Stimulated activated naive CD8-positive, alpha-beta T cell treated with anti-CD3 and anti-CD28 coated beads, Interleukin-15, amount 100 ng/mL, for 72 hours (primary cell): ENCODE results near the gene TMEM259.

Experiments used
- ATAC-seq: fragments of 150-1000 bp; cut with Tn5 transposase; 2 replicates; pipeline ENCODE4 v1.10.0; 2021; ENCODE audit warnings: mild to moderate bottlenecking, moderate library complexity
- DNase-seq, 2 donors: peaks; one replicate each; pipeline ENCODE4 v3.0.0; 2021 to 2022
- H3K27ac Mint-ChIP-seq, 2 donors: one replicate each; pipeline ENCODE4 v1.8.0; 2022; ENCODE audit warnings: mild to moderate bottlenecking in 2 of 2, mixed read lengths in 2 of 2, moderate library complexity in 2 of 2
- H3K27me3 Mint-ChIP-seq: one replicate; pipeline ENCODE4 v1.8.0; 2022; ENCODE audit warnings: mixed read lengths
- H3K4me1 Mint-ChIP-seq: one replicate; pipeline ENCODE4 v1.8.0; 2022; ENCODE audit warnings: mild to moderate bottlenecking, mixed read lengths
- H3K4me3 Mint-ChIP-seq, 2 donors: one replicate each; pipeline ENCODE4 v1.8.0; 2022; ENCODE audit warnings: mild to moderate bottlenecking in 2 of 2, mixed read lengths in 2 of 2, moderate library complexity in 1 of 2
- H3K9me3 Mint-ChIP-seq, 2 donors: one replicate each; pipeline ENCODE4 v1.8.0; 2022; ENCODE audit warnings: mixed read lengths in 2 of 2

TMEM259 gene

GRCh38 chr19:1061987-1062386, 41.1 kb upstream of the TMEM259 start:
- no peak for DNase-seq
- no peak for ATAC-seq
- Mint-ChIP-seq H3K9me3 (peaks cover 5 to 16% of the 10 kb centered on the region in 2 donors), H3K27ac (no peak overlapping the region), H3K4me1 (peaks cover 52% of the 10 kb centered on the region), H3K4me3 (no peak overlapping the region), H3K27me3 (no peaks in the 10 kb centered on the region)

DNA sequence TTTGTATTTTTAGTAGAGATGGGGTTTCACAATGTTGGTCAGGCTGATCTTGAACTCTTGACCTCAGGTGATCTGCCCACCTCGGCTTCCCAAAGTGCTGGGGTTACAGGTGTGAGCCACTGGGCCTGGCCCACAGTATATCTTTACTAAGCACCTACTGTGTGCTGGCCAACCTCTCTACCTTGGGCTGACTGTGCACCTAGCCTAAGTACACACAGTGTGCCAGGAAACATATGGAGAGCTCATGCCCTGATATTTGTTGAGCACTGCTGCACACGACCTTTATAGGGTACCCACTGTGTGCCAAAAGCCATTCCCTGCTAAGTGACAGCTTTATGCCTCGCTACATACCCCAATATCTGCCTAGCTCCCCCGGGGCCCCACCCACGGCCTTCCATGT, 39.8 kb upstream of the TMEM259 start:
- Mint-ChIP-seq H3K4me1 (peaks cover 41% of the 10 kb centered on the region), H3K27ac (no peak overlapping the region), H3K4me3 (no peak overlapping the region), H3K27me3 (no peaks in the 10 kb centered on the region), H3K9me3 (peaks cover 9 to 27% of the 10 kb centered on the region in 2 donors)
- no peak for DNase-seq
- ATAC-seq = no peak

- Mint-ChIP-seq H3K27me3 (no peaks in the 10 kb centered on the region), H3K27ac (no peak overlapping the region), H3K4me3 (no peak overlapping the region), H3K4me1 (peaks cover 15% of the 10 kb centered on the region), H3K9me3 (peaks cover 9 to 27% of the 10 kb centered on the region in 2 donors)
- DNase-seq = no peak
- ATAC-seq = no peak
Measured at GRCh38 chr19:1058112-1058511, 37.2 kb upstream of the TMEM259 start.

DNA sequence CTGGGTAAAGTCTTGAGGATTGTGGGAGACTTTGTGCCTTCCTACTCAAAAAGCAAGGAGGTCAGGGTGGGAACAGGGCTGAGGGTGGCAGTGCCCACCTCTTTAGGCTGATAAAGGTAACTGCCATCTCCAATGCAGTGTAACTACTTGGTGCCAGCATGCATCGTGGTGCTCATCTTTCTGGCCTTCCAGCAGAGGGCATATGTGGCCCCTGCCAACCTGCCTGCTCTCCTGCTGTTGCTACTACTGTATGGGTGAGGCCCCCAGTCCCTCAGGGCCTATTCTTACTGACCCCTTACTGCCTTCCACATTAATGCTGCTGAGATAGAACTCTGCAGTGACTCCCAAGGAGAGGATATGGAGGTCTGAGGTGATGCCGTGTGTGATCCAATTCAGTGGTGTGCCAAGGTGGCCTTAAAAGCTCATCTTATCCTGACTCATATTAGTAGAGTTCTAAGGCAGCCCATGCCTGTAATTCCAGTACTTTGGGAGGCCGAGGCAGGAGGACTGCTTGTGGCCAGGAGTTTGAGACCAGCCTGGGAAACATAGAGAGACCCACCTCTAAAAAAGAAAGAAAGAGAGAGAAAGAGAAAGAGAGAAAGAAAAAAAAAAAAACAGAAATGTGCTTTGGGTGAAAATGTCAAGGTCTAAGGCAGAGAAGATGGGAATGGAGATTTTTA, 36.4 kb upstream of the TMEM259 start:
- peaks cover 15% of the 10 kb centered on the region for H3K4me1 Mint-ChIP-seq
- ATAC-seq (peak; percentile 55), DNase-seq (no peak)
- no peak overlapping the region for H3K4me3 Mint-ChIP-seq
- no peaks in the 10 kb centered on the region for H3K27me3 Mint-ChIP-seq
- H3K27ac Mint-ChIP-seq = no peak overlapping the region
- peaks cover 9 to 27% of the 10 kb centered on the region in 2 donors for H3K9me3 Mint-ChIP-seq

- Mint-ChIP-seq H3K4me1 (peaks cover 22% of the 10 kb centered on the region), H3K27me3 (no peaks in the 10 kb centered on the region), H3K4me3 (no peak overlapping the region), H3K27ac (no peak overlapping the region), H3K9me3 (peaks cover 9 to 27% of the 10 kb centered on the region in 2 donors)
- ATAC-seq (no peak), DNase-seq (no peak)
Measured at GRCh38 chr19:1055886-1056620, 35.1 kb upstream of the TMEM259 start.

DNA sequence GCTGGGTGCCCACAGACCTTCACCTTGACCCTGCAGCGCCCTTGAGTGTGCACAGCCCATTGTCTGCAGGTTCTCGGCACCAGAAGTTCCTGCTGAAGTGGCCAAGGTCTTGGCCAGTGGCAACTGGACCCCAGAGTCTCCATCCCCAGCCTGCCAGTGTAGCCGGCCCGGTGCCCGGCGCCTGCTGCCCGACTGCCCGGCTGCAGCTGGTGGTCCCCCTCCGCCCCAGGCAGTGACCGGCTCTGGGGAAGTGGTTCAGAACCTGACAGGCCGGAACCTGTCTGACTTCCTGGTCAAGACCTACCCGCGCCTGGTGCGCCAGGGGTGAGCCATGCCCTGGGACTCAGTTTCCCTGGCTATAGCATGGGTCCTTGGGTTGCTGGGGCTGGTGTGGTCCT, 34.1 kb upstream of the TMEM259 start:
- DNase-seq (no peak), ATAC-seq (no peak)
- H3K27ac Mint-ChIP-seq = no peak overlapping the region
- H3K4me3 Mint-ChIP-seq = no peak overlapping the region
- peaks cover 9 to 27% of the 10 kb centered on the region in 2 donors for H3K9me3 Mint-ChIP-seq
- H3K27me3 Mint-ChIP-seq = no peaks in the 10 kb centered on the region
- H3K4me1 Mint-ChIP-seq = peaks cover 22% of the 10 kb centered on the region

DNA sequence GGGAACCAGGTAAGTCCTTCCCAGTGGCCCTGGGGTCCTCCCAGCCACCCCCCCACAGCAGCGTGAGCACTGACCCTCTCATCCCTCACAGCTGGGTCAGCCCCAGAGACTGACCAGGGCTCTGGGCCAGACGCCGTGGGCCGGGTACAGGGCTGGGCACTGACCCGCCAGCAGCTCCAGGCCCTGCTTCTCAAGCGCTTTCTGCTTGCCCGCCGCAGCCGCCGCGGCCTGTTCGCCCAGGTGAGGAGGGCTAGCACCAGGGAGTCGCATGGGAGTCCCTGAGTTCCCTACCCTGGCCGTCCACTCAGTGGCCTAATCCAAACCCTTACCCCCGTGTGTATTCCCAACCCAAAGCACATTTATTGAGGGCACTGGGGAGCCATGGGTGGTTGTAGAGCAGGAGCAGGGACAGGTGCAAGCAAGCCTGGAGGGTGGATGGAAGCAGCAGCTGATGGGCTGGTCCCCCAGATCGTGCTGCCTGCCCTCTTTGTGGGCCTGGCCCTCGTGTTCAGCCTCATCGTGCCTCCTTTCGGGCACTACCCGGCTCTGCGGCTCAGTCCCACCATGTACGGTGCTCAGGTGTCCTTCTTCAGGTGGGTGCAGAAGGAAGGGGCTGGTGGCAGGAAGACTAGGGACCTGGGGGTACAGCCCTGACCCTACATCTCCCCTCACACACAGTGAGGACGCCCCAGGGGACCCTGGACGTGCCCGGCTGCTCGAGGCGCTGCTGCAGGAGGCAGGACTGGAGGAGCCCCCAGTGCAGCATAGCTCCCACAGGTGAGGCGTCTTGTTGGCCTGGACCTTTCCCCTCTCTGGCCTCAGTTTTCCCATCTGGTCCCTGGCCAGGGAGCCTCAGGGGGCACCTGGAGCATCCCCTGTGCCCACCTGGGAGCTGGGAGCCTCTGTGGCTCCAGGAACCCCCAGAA, 33.4 kb upstream of the TMEM259 start:
- Mint-ChIP-seq H3K9me3 (peaks cover 9 to 27% of the 10 kb centered on the region in 2 donors), H3K4me1 (peaks cover 22% of the 10 kb centered on the region), H3K4me3 (no peak overlapping the region), H3K27me3 (no peaks in the 10 kb centered on the region), H3K27ac (no peak overlapping the region)
- DNase-seq (no peak), ATAC-seq (no peak)

GRCh38 chr19:1053176-1054101, 32.5 kb upstream of the TMEM259 start:
- Mint-ChIP-seq H3K4me3 (no peak overlapping the region), H3K27ac (no peak overlapping the region), H3K9me3 (peaks cover 9 to 25% of the 10 kb centered on the region in 2 donors), H3K4me1 (peaks cover 20% of the 10 kb centered on the region), H3K27me3 (no peaks in the 10 kb centered on the region)
- no peak for DNase-seq
- ATAC-seq = no peak

GRCh38 chr19:1052349-1052975, 31.5 kb upstream of the TMEM259 start:
- H3K27me3 Mint-ChIP-seq = no peaks in the 10 kb centered on the region
- DNase-seq (no peak), ATAC-seq (no peak)
- no peak overlapping the region for H3K27ac Mint-ChIP-seq
- peaks cover 7 to 15% of the 10 kb centered on the region in 2 donors for H3K9me3 Mint-ChIP-seq
- no peak overlapping the region for H3K4me3 Mint-ChIP-seq
- H3K4me1 Mint-ChIP-seq = peaks cover 10% of the 10 kb centered on the region

DNA sequence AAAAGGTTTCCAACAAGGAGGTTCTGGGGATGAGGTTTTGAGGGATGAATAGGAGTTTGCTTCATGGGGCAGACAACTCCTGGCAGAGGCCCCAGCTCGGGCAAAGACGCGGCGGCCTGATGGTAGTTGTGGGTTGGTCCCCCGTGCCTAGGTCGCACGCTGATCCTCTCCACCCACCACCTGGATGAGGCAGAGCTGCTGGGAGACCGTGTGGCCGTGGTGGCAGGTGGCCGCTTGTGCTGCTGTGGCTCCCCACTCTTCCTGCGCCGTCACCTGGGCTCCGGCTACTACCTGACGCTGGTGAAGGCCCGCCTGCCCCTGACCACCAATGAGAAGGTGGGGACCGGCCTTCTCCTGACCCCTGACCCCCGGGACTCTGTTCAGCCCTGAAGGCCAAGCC, 30.9 kb upstream of the TMEM259 start:
- Mint-ChIP-seq H3K27me3 (no peaks in the 10 kb centered on the region), H3K4me3 (no peak overlapping the region), H3K27ac (peak overlapping the region in 1 of 2 donors; percentile 21), H3K9me3 (peaks cover 3 to 9% of the 10 kb centered on the region in 2 donors), H3K4me1 (peaks cover 7% of the 10 kb centered on the region)
- ATAC-seq = no peak
- DNase-seq = no peak

DNA sequence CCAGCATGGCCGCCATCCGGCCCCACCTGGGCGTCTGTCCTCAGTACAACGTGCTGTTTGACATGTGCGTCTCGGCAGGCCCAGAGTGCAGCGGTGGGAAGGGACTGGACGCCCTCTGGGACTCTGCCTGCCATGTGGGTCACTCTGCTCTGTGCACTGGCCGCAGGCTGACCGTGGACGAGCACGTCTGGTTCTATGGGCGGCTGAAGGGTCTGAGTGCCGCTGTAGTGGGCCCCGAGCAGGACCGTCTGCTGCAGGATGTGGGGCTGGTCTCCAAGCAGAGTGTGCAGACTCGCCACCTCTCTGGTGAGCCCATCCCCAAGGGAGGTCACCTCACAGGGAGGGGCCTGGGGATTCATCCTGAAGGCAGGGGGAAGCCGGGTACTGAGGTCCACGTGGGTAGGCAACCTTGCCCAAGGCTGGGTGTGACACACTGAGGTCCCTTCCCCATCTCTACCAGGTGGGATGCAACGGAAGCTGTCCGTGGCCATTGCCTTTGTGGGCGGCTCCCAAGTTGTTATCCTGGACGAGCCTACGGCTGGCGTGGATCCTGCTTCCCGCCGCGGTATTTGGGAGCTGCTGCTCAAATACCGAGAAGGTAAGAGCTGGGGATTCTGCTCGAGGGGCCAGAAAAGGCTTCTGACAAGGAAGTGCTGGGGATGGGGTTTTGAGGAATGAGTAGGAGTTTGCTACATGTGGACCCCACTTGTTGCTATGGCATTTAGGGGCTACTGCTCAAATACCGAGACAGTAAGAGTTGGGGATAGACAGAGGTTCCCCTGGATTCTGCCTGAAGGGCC, 30.3 kb upstream of the TMEM259 start:
- DNase-seq (no peak), ATAC-seq (no peak)
- no peaks in the 10 kb centered on the region for H3K27me3 Mint-ChIP-seq
- H3K4me3 Mint-ChIP-seq = no peak overlapping the region
- H3K4me1 Mint-ChIP-seq = peaks cover 7% of the 10 kb centered on the region
- H3K27ac Mint-ChIP-seq = peak overlapping the region in 1 of 2 donors; percentile 21
- H3K9me3 Mint-ChIP-seq = peaks cover 0 to 3% of the 10 kb centered on the region in 2 donors

DNA sequence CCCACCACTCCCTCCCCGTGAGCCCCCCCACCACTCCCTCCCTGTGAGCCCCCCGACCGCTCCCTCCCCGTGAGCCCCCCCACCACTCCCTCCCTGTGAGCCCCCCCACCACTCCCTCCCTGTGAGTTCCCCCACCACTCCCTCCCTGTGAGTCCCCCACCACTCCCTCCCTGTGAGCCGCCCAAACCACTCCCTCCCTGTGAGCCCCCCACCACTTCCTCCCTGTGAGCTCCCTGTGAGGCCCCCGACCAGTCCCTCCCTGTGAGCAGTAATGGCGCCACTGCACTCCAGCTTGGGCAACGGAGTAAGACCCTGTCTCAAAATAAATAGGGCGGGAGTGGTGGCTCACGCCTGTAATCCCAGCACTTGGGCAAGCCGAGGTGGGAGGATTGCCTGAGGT, 28.9 kb upstream of the TMEM259 start:
- Mint-ChIP-seq H3K4me3 (no peak overlapping the region), H3K27ac (no peak overlapping the region), H3K27me3 (no peaks in the 10 kb centered on the region), H3K4me1 (peaks cover 7% of the 10 kb centered on the region), H3K9me3 (no peaks in the 10 kb centered on the region)
- no peak for ATAC-seq
- no peak for DNase-seq

GRCh38 chr19:1049106-1049505, 28.2 kb upstream of the TMEM259 start:
- H3K4me1 Mint-ChIP-seq = peaks cover 7% of the 10 kb centered on the region
- no peaks in the 10 kb centered on the region for H3K9me3 Mint-ChIP-seq
- no peaks in the 10 kb centered on the region for H3K27me3 Mint-ChIP-seq
- no peak for DNase-seq
- no peak overlapping the region for H3K4me3 Mint-ChIP-seq
- no peak overlapping the region for H3K27ac Mint-ChIP-seq
- no peak for ATAC-seq

- Mint-ChIP-seq H3K4me1 (peaks cover 13% of the 10 kb centered on the region), H3K27ac (no peak overlapping the region), H3K27me3 (no peaks in the 10 kb centered on the region), H3K4me3 (no peak overlapping the region), H3K9me3 (no peaks in the 10 kb centered on the region)
- DNase-seq = no peak
- ATAC-seq = no peak
Measured at GRCh38 chr19:1047696-1048147, 26.8 kb upstream of the TMEM259 start.
